ENCODE results near the gene B4GALT1.
"Not testable (repeated sequence)": the region's sequence is repeated elsewhere in the genome, so short reads cannot be mapped to it uniquely, and the experiment has no call there.

Gene B4GALT1

GRCh38 chr9:33101104-33101951 is 65.8 kb downstream of the B4GALT1 start:
- Histone ChIP-seq H3K4me3 (ENCODE audit: low read length) (no peak overlapping the region), H3K36me3 (ENCODE audit: control insufficient read depth, low read depth, low read length) (no peaks in the 10 kb centered on the region), H3K27me3 (ENCODE audit: control insufficient read depth, insufficient read depth, low read length) (no peaks in the 10 kb centered on the region), H3K4me1 (ENCODE audit: control insufficient read depth, low read depth, low read length) (no peaks in the 10 kb centered on the region), H3K9me3 (ENCODE audit: control insufficient read depth, low read depth, low read length) (no peaks in the 10 kb centered on the region), H3K9ac (ENCODE audit: low read length) (no peak overlapping the region), H3K27ac (ENCODE audit: low read length) (no peak overlapping the region)

DNA sequence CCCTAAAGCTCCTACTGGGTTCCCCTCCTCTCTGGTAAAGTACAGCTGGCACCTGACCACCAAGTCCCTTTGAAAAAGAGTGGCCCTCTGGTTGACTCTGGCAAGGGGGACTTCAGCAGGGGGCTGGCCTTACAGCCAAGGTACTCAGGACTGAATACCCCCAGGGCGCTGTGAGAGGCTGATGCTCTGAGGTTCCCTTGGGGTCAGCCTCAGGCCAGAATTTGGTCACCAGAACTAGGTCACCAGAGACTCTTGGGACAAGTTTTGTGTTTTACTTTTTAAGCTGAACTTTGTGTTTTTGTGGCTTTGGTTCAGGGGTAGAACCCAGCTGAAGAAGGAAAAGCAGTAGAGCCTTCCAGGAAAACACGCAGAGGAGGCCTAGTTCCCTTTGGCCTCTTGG is 67.4 kb downstream of the B4GALT1 start:
- H3K4me3 ChIP-seq (ENCODE audit: low read length): no peak overlapping the region

DNA sequence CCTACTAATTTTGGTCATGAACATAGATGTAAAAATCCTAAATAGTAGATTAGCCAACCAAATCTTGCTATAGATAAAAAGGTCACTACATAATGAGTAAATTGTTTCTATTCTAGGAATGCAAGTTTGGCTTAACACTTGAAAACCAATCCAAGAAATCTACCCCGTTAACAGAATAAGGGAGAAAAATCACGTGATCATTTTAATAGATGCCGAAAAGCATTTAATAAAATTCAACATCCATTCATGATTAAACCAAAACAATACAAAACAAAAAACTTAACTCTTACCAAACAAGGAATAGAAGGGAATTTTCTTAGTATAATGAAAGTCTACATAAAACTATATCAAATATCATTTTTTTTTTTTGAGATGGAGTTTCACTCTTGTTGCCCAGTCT is 69.9 kb downstream of the B4GALT1 start:
- H3K4me1 ChIP-seq (ENCODE audit: control insufficient read depth, low read depth, low read length): no peaks in the 10 kb centered on the region
- H3K4me3 ChIP-seq (ENCODE audit: low read length): no peak overlapping the region
- no peaks in the 10 kb centered on the region for H3K27me3 ChIP-seq (ENCODE audit: control insufficient read depth, insufficient read depth, low read length)
- no peak overlapping the region for H3K27ac ChIP-seq (ENCODE audit: low read length)
- H3K36me3 ChIP-seq (ENCODE audit: control insufficient read depth, low read depth, low read length): no peaks in the 10 kb centered on the region
- H3K9ac ChIP-seq (ENCODE audit: low read length): no peak overlapping the region
- H3K9me3 ChIP-seq (ENCODE audit: control insufficient read depth, low read depth, low read length): no peaks in the 10 kb centered on the region

More for the DNA sequence above, 67.4 kb downstream of the B4GALT1 start:
- H3K4me1 ChIP-seq (ENCODE audit: control insufficient read depth, low read depth, low read length): no peaks in the 10 kb centered on the region
- H3K9me3 ChIP-seq (ENCODE audit: control insufficient read depth, low read depth, low read length): no peaks in the 10 kb centered on the region
- H3K27ac ChIP-seq (ENCODE audit: low read length): no peak overlapping the region
- H3K36me3 ChIP-seq (ENCODE audit: control insufficient read depth, low read depth, low read length): no peaks in the 10 kb centered on the region
- H3K9ac ChIP-seq (ENCODE audit: low read length): no peak overlapping the region
- no peaks in the 10 kb centered on the region for H3K27me3 ChIP-seq (ENCODE audit: control insufficient read depth, insufficient read depth, low read length)

DNA sequence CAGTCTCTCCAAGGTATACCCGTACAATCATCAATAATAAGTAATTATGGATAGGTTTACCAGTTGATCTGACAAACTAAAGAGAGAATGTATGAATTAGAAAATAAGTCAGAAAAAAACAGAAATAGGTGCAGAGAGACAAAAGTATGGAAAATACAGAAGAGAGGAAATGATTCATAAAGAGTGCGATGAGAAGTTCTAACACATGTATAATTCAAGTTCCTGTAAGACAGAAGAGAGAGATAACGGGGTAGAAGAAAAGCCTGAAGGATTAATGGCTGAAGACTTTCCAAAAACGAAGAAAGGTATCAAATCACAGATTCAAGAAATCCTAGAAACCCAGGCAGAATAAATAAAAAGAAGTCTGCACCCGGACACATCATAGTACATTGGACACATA is 74.5 kb downstream of the B4GALT1 start:
- Histone ChIP-seq H3K27me3 (ENCODE audit: control insufficient read depth, insufficient read depth, low read length) (no peaks in the 10 kb centered on the region), H3K9ac (ENCODE audit: low read length) (no peak overlapping the region), H3K9me3 (ENCODE audit: control insufficient read depth, low read depth, low read length) (no peaks in the 10 kb centered on the region), H3K4me3 (ENCODE audit: low read length) (no peak overlapping the region), H3K27ac (ENCODE audit: low read length) (no peak overlapping the region), H3K36me3 (ENCODE audit: control insufficient read depth, low read depth, low read length) (no peaks in the 10 kb centered on the region), H3K4me1 (ENCODE audit: control insufficient read depth, low read depth, low read length) (no peaks in the 10 kb centered on the region)

- not testable (repeated sequence) for H3K4me1 ChIP-seq (ENCODE audit: control insufficient read depth, low read depth, low read length); H3K4me3 ChIP-seq (ENCODE audit: low read length); H3K27me3 ChIP-seq (ENCODE audit: control insufficient read depth, insufficient read depth, low read length); H3K36me3 ChIP-seq (ENCODE audit: control insufficient read depth, low read depth, low read length); H3K9me3 ChIP-seq (ENCODE audit: control insufficient read depth, low read depth, low read length); H3K9ac ChIP-seq (ENCODE audit: low read length); H3K27ac ChIP-seq (ENCODE audit: low read length)
Measured at GRCh38 chr9:33085672-33086071, 81.5 kb downstream of the B4GALT1 start.

- Histone ChIP-seq H3K27me3 (ENCODE audit: control insufficient read depth, insufficient read depth, low read length) (no peaks in the 10 kb centered on the region), H3K9ac (ENCODE audit: low read length) (no peak overlapping the region), H3K4me3 (ENCODE audit: low read length) (no peak overlapping the region), H3K4me1 (ENCODE audit: control insufficient read depth, low read depth, low read length) (no peaks in the 10 kb centered on the region), H3K36me3 (ENCODE audit: control insufficient read depth, low read depth, low read length) (no peaks in the 10 kb centered on the region), H3K27ac (ENCODE audit: low read length) (no peak overlapping the region), H3K9me3 (ENCODE audit: control insufficient read depth, low read depth, low read length) (no peaks in the 10 kb centered on the region)
Measured at GRCh38 chr9:33082538-33083326, 84.4 kb downstream of the B4GALT1 start.

DNA sequence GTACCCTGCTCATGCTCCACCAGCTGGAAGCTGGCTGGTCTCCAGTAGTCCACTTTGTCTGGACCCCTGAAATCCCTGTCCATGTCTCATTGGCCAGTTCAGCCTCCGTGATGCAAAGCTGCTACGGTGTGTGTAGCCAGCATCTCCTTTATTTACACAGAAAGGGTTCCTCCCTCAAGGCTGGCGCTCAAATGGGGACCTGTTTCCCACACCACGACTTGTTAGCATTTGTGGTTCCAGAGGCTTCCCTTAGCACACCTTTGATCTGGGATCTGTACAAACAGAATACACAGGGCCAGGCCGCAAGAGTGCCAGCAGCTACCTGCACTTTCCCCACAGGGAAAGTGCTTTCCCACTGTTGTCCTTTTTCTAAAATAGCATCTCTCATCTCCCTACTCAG is 85.0 kb downstream of the B4GALT1 start:
- Histone ChIP-seq H3K27me3 (ENCODE audit: control insufficient read depth, insufficient read depth, low read length) (no peaks in the 10 kb centered on the region), H3K36me3 (ENCODE audit: control insufficient read depth, low read depth, low read length) (no peaks in the 10 kb centered on the region), H3K27ac (ENCODE audit: low read length) (no peak overlapping the region), H3K9ac (ENCODE audit: low read length) (no peak overlapping the region), H3K4me3 (ENCODE audit: low read length) (no peak overlapping the region), H3K4me1 (ENCODE audit: control insufficient read depth, low read depth, low read length) (no peaks in the 10 kb centered on the region), H3K9me3 (ENCODE audit: control insufficient read depth, low read depth, low read length) (no peaks in the 10 kb centered on the region)

DNA sequence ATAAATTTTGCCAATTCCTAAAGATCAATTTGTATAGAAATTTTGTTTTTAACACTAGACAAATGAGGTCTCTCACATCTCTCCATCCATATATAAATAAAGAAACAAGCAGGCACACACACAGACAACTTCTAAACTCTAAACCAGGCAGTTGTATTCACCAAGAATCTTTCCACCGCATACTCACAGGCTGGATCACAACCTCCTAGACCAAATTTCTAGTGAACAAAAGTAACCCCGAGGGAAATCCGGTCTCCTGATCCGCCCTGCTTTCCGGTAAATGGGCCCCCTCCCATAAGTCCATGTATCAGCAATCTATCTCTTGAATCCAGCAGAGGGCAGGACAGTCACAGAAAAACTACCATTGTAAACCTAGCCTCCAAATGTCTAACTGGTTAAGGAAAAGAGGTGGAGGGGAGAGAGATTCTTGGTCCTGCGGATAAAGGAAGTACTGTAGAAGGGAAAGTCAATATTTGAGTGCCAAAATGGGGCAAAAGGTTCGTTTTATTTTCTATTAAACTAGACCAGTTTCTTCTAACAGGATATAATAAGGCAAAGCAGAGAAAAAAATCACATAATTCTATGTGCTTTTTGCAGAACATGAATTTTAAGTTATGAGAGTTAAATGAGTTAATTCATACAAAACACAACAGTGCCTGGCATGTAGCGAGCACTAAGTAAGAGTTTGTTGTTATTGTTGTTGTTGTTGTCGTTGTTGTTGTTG is 85.8 kb downstream of the B4GALT1 start:
- Histone ChIP-seq H3K27me3 (ENCODE audit: control insufficient read depth, insufficient read depth, low read length) (no peaks in the 10 kb centered on the region), H3K4me3 (ENCODE audit: low read length) (peak overlapping the region; percentile 34), H3K9ac (ENCODE audit: low read length) (peak overlapping the region; percentile 43), H3K36me3 (ENCODE audit: control insufficient read depth, low read depth, low read length) (no peaks in the 10 kb centered on the region), H3K4me1 (ENCODE audit: control insufficient read depth, low read depth, low read length) (no peaks in the 10 kb centered on the region), H3K27ac (ENCODE audit: low read length) (no peak overlapping the region), H3K9me3 (ENCODE audit: control insufficient read depth, low read depth, low read length) (no peaks in the 10 kb centered on the region)

GRCh38 chr9:33080534-33080933 is 86.6 kb downstream of the B4GALT1 start:
- Histone ChIP-seq H3K27ac (ENCODE audit: low read length) (no peak overlapping the region), H3K9ac (ENCODE audit: low read length) (peak overlapping the region; percentile 43), H3K4me1 (ENCODE audit: control insufficient read depth, low read depth, low read length) (peaks cover 1% of the 10 kb centered on the region), H3K36me3 (ENCODE audit: control insufficient read depth, low read depth, low read length) (no peaks in the 10 kb centered on the region), H3K4me3 (ENCODE audit: low read length) (peak overlapping the region; percentile 34), H3K27me3 (ENCODE audit: control insufficient read depth, insufficient read depth, low read length) (no peaks in the 10 kb centered on the region), H3K9me3 (ENCODE audit: control insufficient read depth, low read depth, low read length) (no peaks in the 10 kb centered on the region)

DNA sequence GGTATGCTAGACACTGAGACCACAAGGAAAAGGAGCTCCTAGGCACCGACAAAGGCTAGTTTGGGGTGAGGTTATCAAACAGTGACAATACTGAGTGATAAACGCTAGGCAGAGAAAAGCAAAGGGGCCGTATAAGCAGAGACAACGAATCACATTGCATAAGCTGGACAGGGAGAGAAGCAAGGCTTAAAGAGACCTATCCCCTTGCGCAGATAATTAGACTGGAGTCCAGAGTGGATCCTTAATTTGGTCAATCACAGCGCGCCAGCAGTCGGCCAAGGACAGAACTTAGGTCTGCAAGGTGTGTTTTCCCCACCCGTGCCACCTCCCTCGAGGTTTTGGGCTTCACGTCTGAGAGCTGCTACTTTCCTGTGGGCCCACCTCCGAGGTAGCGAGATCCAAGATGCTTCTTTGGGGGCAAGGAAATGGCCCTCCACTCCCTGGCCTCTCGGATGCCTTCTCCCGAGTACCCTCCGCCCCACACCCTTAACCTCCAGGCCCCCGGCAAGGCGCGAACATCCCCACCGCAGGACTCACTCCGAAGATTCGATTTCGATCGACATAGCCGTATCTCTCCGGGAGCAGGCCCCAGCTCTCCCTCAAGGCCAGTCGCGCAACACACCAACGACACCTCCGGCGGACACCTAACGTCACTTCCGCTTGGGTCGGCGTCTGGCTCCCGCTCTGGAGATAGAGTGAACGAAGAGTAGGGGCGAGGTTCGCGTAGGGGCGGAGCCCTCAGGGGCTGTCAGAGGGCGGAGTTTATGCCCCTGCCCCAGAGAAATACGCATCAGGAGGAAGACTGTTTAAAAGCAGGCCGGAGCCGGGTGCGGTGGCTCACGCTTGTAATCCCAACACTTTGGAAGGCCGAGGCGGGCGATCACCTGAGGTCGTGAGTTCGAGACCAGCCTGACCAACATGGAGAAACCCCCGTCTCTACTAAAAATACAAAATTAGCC is 90.8 kb downstream of the B4GALT1 start, which contains the start of gene SMU1:
Gene SMU1 (minus strand): TSS at position 629 of the 959 bp plus-strand sequence. CDS start 66 bp downstream, at position 563.
- Histone ChIP-seq H3K4me1 (ENCODE audit: control insufficient read depth, low read depth, low read length) (peaks cover 4% of the 10 kb centered on the region), H3K9me3 (ENCODE audit: control insufficient read depth, low read depth, low read length) (no peaks in the 10 kb centered on the region), H3K27me3 (ENCODE audit: control insufficient read depth, insufficient read depth, low read length) (no peaks in the 10 kb centered on the region), H3K9ac (ENCODE audit: low read length) (peak within 1 kb of the TSS; percentile 96), H3K36me3 (ENCODE audit: control insufficient read depth, low read depth, low read length) (peaks cover 21% of the 10 kb centered on the region), H3K4me3 (ENCODE audit: low read length) (peak within 1 kb of the TSS; percentile 94), H3K27ac (ENCODE audit: low read length) (peak within 1 kb of the TSS; percentile 84)
